Heart right ventricle (tissue), 16 donors: ENCODE data around the gene ATXN1. TPM values are rescaled to one million over a fixed set of nuclear protein-coding genes. Genes with fewer than 3 reads are reported as not detected.

Source experiments
- ATAC-seq, 8 donors: fragments of 200-7000 bp; cut with Tn5 transposase; one replicate each; pipeline ENCODE4 v1.9.1; 2020; ENCODE audit warnings: mild to moderate bottlenecking in 8 of 8, moderate library complexity in 8 of 8, moderate number of reproducible peaks in 1 of 8
- DNase-seq, 2 donors: peaks; one replicate each; pipeline ENCODE4 v3.0.0-alpha.2; 2020
- H3K27ac ChIP-seq, 10 donors: fragments of 200-600 bp; sonication (generic) in 2 of 10; one replicate each; pipeline versions ENCODE4 v1.5.0 to v1.8.0; 2020 to 2022; ENCODE audit warnings: mild to moderate bottlenecking in 3 of 10
- H3K27me3 ChIP-seq, 7 donors: fragments of 200-600 bp; one replicate each; pipeline ENCODE4 v1.8.0; 2021 to 2022; ENCODE audit warnings: mild to moderate bottlenecking in 2 of 7
- H3K36me3 ChIP-seq, 9 donors: fragments of 200-600 bp; sonication (generic) in 1 of 9; one replicate each; pipeline versions ENCODE4 v1.5.0 to v1.8.0; 2020 to 2022; ENCODE audit warnings: mild to moderate bottlenecking in 2 of 9
- H3K4me1 ChIP-seq, 9 donors: fragments of 200-600 bp; sonication (generic) in 1 of 9; one replicate each; pipeline versions ENCODE4 v1.5.0 to v1.8.0; 2020 to 2022; ENCODE audit warnings: mild to moderate bottlenecking in 4 of 9
- H3K4me3 ChIP-seq, 10 donors: fragments of 200-600 bp; sonication (generic) in 2 of 10; one replicate each; pipeline versions ENCODE4 v1.5.0 to v1.8.0; 2020 to 2022; ENCODE audit warnings: mild to moderate bottlenecking in 7 of 10, moderate library complexity in 2 of 10
- H3K9me3 ChIP-seq, 11 donors: fragments of 200-600 bp in 10 of 11; sonication (generic) in 2 of 11; one replicate each; pipeline versions ENCODE4 v1.5.0 to v1.8.0; 2013 to 2022; ENCODE audit warnings: mild to moderate bottlenecking in 2 of 11, control low read depth in 1 of 11, moderate library complexity in 1 of 11
- WGBS, 2 donors: extraction: QIAGEN DNeasy Blood & Tissue Kit; methylation state at CpG; one replicate each; pipeline ENCODE4 v1.1.7; 2013; ENCODE audit warnings: inconsistent platforms in 1 of 2; 5-methylcytosine and 5-hydroxymethylcytosine counted together
- intact Hi-C, 10 donors: fragments of 100-400 bp; cut with DNase I; formaldehyde crosslinking; loops; one replicate each; pipeline versions ENCODE4 v1.11.1 to v1.14.2; 2022
- polyA plus RNA-seq, 2 donors: library from polyadenylated mRNA; stranded (reverse); fragments of 200-250 nt; gene quantifications; one replicate each; pipeline ENCODE4 v1.2.3, GENCODE V29; 2013
- total RNA-seq, 10 donors: library from RNA; stranded (reverse); fragmentation: NEBNext Ultra II Directional in 3 of 10; extraction: Animal tissue kit (Norgen Biotek cat#: 25700) in 3 of 10; gene quantifications; one replicate each; pipeline versions ENCODE4 v1.2.1 to v1.2.4, GENCODE V29; 2021 to 2023
- TF ChIP-seq, protein P1 (sequence below), 9 donors: fragments of 200-600 bp; sonication (generic) in 2 of 9; IDR thresholded peaks; one replicate each; pipeline versions ENCODE4 v1.5.0 to v1.8.0; 2021 to 2022; ENCODE audit warnings: antibody characterized with exemption in 9 of 9, mild to moderate bottlenecking in 5 of 9, moderate library complexity in 1 of 9
- donor health status: Arrhythmogenic right ventricular cardiomyopathy.
- donor health status: ischemic (EF 13 %, LVEDD 7.1; RV severe dilation, severe dysfunction).
- donor health status: healthy with polysubstance abuse.
- donor health status: DM: no; HTN: yes; CAD: no.
- donor health status: DM: no; HTN: no; CAD: no.
- donor health status: ischemic (EF 25% LVEDD 6.9; RV normal size, moderate dysfunction).
- donor health status: ischemic (EF 25% LVEDD 5.7; RV mildly dilated, moderate dysfunction).
- donor health status: healthy.
- donor health status: DM: yes; HTN: yes; CAD: no.
- donor health status: Ischemic cardiomyopathy.
- donor health status: ischemic (EF 35%, LVEDD 5.7; RV mildly dilated, moderate dysfunction).
- donor health status: nonischemic (EF 11% LVEDD 7.7; RV severe dilation, severe dysfunction).
- donor health status: DM: yes; HTN: yes; CAD: no.
- donor health status: PGD.
- donor health status: ischemic (EF 29% LVEDD 5.4; RV normal size, mild dysfunction).
- donor health status: nonischemic (EF 23%, LVEDD 6.1; RV moderate dilation, normal function).

Gene ATXN1
- total and polyA plus RNA-seq, 12 donors, result 4.1 to 46.5 (median 40.3) TPM

DNA sequence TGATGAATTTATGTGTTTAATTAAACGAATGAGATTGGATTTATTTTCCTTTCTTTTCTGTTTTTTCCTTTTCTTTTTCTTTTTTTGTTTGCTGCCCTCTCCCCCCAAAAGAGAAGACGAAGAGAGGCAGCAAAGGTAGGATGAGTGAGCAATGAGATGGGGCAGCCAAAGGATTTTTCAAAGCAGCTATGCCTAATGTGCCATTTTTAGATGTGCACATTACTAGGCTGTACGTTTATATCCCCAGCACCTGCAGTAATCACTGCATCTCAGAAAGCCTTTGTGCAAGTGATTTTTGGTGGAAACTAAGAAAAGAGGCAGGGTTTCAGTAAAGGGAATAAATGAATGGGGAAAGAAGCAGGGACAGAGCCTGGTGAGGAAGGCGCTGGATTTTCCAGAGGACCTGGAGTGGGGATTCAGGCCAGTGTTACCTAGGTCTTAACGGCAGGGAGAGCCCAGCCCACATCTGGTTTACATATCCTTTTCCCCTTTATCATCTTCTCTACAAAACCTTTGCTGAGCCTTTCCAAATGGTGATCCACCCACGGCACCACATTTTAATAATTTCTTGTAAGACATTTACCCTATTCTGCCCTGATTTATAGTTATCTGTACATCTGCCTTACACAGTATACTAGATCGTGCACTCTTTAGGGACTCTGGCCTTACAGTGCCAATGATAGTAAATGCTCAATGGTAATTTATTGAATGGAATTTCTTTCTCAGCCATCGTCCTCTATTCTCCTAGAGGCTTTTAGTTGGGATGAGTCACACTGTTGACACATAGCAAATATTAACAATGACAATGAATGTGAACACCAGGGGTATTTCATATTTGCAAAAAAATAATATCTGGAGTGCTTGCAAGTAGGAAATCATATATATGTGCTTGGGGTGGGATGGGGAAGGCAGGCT lies 38.3 kb upstream of the ATXN1 start:
- H3K27ac ChIP-seq, result peak overlapping the region in 4 of 10 donors; percentile 36 to 86 (median 62)
- TF ChIP-seq, protein P1, sequence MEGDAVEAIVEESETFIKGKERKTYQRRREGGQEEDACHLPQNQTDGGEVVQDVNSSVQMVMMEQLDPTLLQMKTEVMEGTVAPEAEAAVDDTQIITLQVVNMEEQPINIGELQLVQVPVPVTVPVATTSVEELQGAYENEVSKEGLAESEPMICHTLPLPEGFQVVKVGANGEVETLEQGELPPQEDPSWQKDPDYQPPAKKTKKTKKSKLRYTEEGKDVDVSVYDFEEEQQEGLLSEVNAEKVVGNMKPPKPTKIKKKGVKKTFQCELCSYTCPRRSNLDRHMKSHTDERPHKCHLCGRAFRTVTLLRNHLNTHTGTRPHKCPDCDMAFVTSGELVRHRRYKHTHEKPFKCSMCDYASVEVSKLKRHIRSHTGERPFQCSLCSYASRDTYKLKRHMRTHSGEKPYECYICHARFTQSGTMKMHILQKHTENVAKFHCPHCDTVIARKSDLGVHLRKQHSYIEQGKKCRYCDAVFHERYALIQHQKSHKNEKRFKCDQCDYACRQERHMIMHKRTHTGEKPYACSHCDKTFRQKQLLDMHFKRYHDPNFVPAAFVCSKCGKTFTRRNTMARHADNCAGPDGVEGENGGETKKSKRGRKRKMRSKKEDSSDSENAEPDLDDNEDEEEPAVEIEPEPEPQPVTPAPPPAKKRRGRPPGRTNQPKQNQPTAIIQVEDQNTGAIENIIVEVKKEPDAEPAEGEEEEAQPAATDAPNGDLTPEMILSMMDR (IDR thresholded peaks at IDR 0.05), result no peak

DNA sequence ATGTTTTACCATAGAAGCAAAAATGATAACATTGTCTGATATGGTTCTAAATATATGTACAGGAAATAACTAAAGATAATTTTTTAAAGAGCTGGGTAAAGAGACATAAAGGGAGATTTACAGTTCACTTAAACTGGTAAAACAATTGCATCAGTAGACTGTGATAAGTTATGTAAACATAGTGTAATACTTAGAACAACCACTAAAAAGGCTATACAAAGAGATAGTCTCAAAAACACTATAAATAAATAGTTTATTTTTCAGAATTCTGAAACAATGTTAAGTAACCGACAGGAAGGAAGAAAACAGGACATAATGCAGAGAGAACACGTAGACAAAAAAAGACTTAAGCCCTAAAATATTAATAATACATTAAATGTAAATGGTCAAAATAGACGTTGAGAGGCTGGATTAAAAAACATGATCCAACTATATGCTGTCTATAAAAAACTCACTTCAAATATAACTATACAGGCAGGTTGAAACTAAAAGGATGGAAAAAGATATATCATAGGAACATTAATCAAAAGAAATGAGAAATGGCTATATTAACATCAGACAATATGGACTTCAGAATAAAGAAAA lies 32.7 kb upstream of the ATXN1 start:
- no peak overlapping the region for H3K4me3 ChIP-seq
- H3K36me3 ChIP-seq, result no peaks in the 10 kb centered on the region
- ATAC-seq (no peak), DNase-seq (no peak)
- intact Hi-C loops, result no loop called here
- no peaks in the 10 kb centered on the region for H3K4me1 ChIP-seq
- TF ChIP-seq, protein P1 (IDR thresholded peaks at IDR 0.05), result peak in 1 of 9 donors; percentile 36
- no peaks in the 10 kb centered on the region for H3K27me3 ChIP-seq
- H3K9me3 ChIP-seq, result peaks cover 0 to 11% (median 0%) of the 10 kb centered on the region in 11 donors
- WGBS, 2 donors, result 68 to 85% methylated on average over 3 of the region's 3 CpGs
- H3K27ac ChIP-seq, result no peak overlapping the region

More for the DNA sequence above, 38.3 kb upstream of the ATXN1 start:
- Histone ChIP-seq H3K4me3 (no peak overlapping the region), H3K4me1 (peaks cover 3 to 53% (median 41%) of the 10 kb centered on the region in 9 donors), H3K27me3 (no peaks in the 10 kb centered on the region), H3K36me3 (no peaks in the 10 kb centered on the region), H3K9me3 (no peaks in the 10 kb centered on the region)
- no peak for DNase-seq
- intact Hi-C loops, result loop anchor here in 2 of 10 donors (10.0 kb wide), 2 partner anchors 165 to 285 kb away; no protein-coding TSS in a partner anchor
- WGBS, 2 donors, result 43 to 51% methylated on average over 8 of the region's 8 CpGs
- ATAC-seq, result no peak

DNA sequence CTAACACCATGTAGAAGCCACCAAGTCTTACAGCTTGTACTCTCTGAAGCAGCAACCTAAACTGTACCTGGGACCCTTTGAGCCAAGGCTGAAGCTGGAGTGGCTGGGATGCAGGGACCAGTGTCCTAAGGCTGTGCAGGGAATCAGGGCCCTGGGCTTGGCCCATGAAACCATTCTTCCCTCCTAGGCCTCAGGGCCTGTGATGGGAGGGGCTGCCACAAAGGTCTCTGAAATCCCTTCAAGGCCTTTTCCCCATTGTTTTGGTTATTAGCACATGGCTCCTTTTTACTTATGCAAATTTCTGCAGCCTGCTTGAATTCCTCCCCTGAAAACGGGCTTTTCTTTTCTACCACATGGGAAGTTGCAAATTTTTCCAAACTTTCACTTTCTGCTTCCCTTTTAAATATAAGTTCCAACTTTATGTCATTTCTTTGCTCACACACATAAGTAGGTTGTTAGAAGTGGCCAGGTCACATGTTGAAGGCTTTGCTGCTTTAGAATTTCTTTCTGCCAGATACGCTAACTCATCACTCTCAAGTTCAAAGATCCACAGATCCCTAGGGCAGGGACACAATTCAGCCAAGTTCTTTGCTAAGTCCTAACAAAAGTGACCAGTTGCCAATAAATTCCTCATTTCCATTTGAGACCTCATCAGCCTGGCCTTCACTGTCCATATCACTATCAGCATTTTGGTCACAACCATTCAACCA lies 28.2 kb upstream of the ATXN1 start:
- DNase-seq (no peak), ATAC-seq (no peak)
- 79 to 89% methylated on average over 2 of the region's 2 CpGs for WGBS, 2 donors
- no peaks in the 10 kb centered on the region for H3K4me1 ChIP-seq
- no peak overlapping the region for H3K27ac ChIP-seq
- H3K4me3 ChIP-seq, result no peak overlapping the region
- H3K36me3 ChIP-seq, result no peaks in the 10 kb centered on the region
- TF ChIP-seq, protein P1 (IDR thresholded peaks at IDR 0.05), result no peak
- intact Hi-C loops, result no loop called here
- no peaks in the 10 kb centered on the region for H3K27me3 ChIP-seq
- H3K9me3 ChIP-seq, result peaks cover 0 to 11% (median 0%) of the 10 kb centered on the region in 11 donors

DNA sequence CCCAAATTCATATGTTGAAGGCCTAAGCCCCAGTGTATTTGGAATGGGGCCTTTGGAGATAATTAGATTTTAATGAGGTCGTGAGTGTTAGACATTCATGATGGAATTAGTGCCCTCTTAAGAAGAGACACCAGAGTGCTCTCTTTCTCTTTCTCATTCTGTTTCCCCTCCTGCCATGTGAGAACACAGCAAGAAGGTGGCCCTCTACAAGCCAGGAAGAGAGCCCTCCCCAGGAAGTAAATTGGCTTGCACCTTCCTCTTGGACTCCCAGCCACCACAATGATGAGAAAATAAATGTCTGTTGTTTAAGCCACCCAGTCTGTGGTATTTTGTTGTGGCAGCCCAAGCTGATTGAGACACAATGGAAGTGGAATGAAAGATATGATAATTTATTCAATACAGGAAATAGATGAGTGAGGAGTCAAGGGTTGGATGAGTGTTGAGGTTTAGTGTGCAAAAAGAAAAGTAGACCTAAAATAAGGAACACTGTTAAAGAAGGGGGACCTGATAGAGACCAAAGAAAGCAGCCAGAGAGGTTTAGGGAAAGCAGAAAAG lies 25.9 kb upstream of the ATXN1 start:
- TF ChIP-seq, protein P1 (IDR thresholded peaks at IDR 0.05), result no peak
- H3K9me3 ChIP-seq, result peaks cover 0 to 7% (median 0%) of the 10 kb centered on the region in 11 donors
- H3K27me3 ChIP-seq, result no peaks in the 10 kb centered on the region
- ATAC-seq, result no peak
- H3K36me3 ChIP-seq, result no peaks in the 10 kb centered on the region
- peaks cover 0 to 3% (median 0%) of the 10 kb centered on the region in 9 donors for H3K4me1 ChIP-seq
- no peak for DNase-seq
- intact Hi-C loops, result no loop called here
- no peak overlapping the region for H3K4me3 ChIP-seq
- WGBS, 2 donors, result 84 to 92% methylated on average over 1 of the region's 1 CpG
- H3K27ac ChIP-seq, result no peak overlapping the region
